SU-DHL-6 (cell line): ENCODE data around the gene ZNF830.

Experiments used
- H2AFZ ChIP-seq: fragments of 200-600 bp; sonication (generic); 2 replicates; pipeline ENCODE4 v1.6.1; 2014; ENCODE audit warnings: low read depth, mild to moderate bottlenecking, moderate library complexity, mixed read lengths, antibody characterized with exemption, low read length; ENCODE audit not compliant: severe bottlenecking
- H3F3A ChIP-seq: fragments of 200-600 bp; shearing (Covaris generic); 2 replicates; pipeline ENCODE4 v1.6.0; 2016; ENCODE audit warnings: antibody characterized with exemption, mild to moderate bottlenecking; ENCODE audit not compliant: insufficient read depth
- H3K27ac ChIP-seq: fragments of 200-600 bp; sonication (generic); 2 replicates; pipeline ENCODE4 v1.5.1; 2016; ENCODE audit warnings: low read depth, mild to moderate bottlenecking, low read length, moderate library complexity, mixed read lengths
- H3K27me3 ChIP-seq: fragments of 200-600 bp; sonication (generic), shearing (Covaris generic); 2 replicates; pipeline ENCODE4 v1.6.0; 2014; ENCODE audit warnings: mild to moderate bottlenecking, low read length
- H3K36me3 ChIP-seq: fragments of 200-600 bp; sonication (generic); 2 replicates; pipeline ENCODE4 v1.6.1; 2014; ENCODE audit warnings: mild to moderate bottlenecking, low read length, mixed read lengths
- H3K4me2 ChIP-seq: fragments of 300-600, 200-600 bp; shearing (Covaris generic), sonication (generic); 2 replicates; pipeline ENCODE4 v1.6.0; 2014; ENCODE audit warnings: low read length, low read depth, mild to moderate bottlenecking; ENCODE audit not compliant: poor library complexity, severe bottlenecking
- H3K4me3 ChIP-seq: fragments of 200-600 bp; sonication (generic); 2 replicates; pipeline ENCODE4 v1.5.1; 2014; ENCODE audit warnings: antibody characterized with exemption, low read length, mild to moderate bottlenecking, mixed read lengths; ENCODE audit not compliant: insufficient read depth, poor library complexity, severe bottlenecking
- H3K79me2 ChIP-seq: fragments of 200-600 bp; sonication (generic); 2 replicates; pipeline ENCODE4 v1.6.1; 2014; ENCODE audit warnings: mild to moderate bottlenecking, low read length, moderate library complexity; ENCODE audit not compliant: insufficient read depth
- H3K9ac ChIP-seq: fragments of 200-600 bp; sonication (generic); 2 replicates; pipeline ENCODE4 v1.7.0; 2014; ENCODE audit warnings: mild to moderate bottlenecking, low read length
- H3K9me2 ChIP-seq: fragments of 200-600 bp; sonication (generic); replicated peaks from 2 replicates; pipeline ENCODE4 v1.6.1; 2014; ENCODE audit warnings: low read length; ENCODE audit not compliant: insufficient read depth
- H3K9me3 ChIP-seq: fragments of 200-600 bp; sonication (generic); 2 replicates; pipeline ENCODE4 v1.6.1; 2014; ENCODE audit warnings: low read length, mixed read lengths; ENCODE audit not compliant: insufficient read depth
- H4K20me1 ChIP-seq: fragments of 200-600 bp; sonication (generic); 2 replicates; pipeline ENCODE4 v1.6.1; 2014; ENCODE audit warnings: low read depth, mild to moderate bottlenecking, antibody characterized with exemption, low read length, moderate library complexity, mixed read lengths
- CTCF ChIP-seq: fragments of 200-600 bp; sonication (generic); IDR thresholded peaks from one replicate; pipeline ENCODE4 v1.5.1; 2017; ENCODE audit warnings: antibody characterized with exemption, mild to moderate bottlenecking, low read length, moderate library complexity; ENCODE audit not compliant: insufficient read depth, poor library complexity, severe bottlenecking
- EZH2phosphoT487 ChIP-seq: fragments of 200-600 bp; sonication (generic), shearing (Covaris generic); conservative IDR thresholded peaks from 2 replicates; pipeline ENCODE4 v1.6.1; 2018; ENCODE audit warnings: mild to moderate bottlenecking, antibody characterized with exemption, low read length, moderate library complexity, mixed read lengths

ZNF830 gene

DNA sequence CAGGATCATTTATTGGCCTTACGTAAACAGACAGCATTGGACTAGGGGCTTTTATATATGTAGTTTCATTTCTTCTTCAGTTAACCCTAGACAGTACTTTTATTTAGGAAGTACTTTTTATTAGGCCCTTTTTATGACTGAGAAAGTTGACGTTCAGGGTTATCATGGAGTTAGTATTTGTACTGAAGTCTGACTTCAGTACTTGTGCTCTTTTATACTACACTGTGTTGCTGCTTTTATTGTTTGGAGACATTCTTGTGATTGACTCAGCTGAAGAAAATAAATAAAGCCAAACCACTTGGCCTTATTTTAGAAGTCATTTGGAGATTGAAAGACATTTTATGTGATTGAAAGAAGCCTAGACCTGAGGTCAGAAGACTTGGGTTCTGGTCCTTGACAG lies 25.9 kb downstream of the ZNF830 start:
- TF ChIP-seq CTCF (no peak), EZH2phosphoT487 (no peak)
- H3K4me2 ChIP-seq = no peak overlapping the region
- H3K79me2 ChIP-seq = no peaks in the 10 kb centered on the region; the same call in 1 of the 2 replicates
- H3K27me3 ChIP-seq = no peaks in the 10 kb centered on the region
- H2AFZ ChIP-seq = no peak overlapping the region
- H3K9me3 ChIP-seq = no peaks in the 10 kb centered on the region
- H3F3A ChIP-seq = no peaks in the 10 kb centered on the region
- H4K20me1 ChIP-seq = no peaks in the 10 kb centered on the region
- no peak overlapping the region for H3K27ac ChIP-seq
- H3K9me2 ChIP-seq = no peaks in the 10 kb centered on the region
- no peak overlapping the region for H3K4me3 ChIP-seq
- no peak overlapping the region for H3K9ac ChIP-seq
- H3K36me3 ChIP-seq = no peaks in the 10 kb centered on the region; the same call in 1 of the 2 replicates

DNA sequence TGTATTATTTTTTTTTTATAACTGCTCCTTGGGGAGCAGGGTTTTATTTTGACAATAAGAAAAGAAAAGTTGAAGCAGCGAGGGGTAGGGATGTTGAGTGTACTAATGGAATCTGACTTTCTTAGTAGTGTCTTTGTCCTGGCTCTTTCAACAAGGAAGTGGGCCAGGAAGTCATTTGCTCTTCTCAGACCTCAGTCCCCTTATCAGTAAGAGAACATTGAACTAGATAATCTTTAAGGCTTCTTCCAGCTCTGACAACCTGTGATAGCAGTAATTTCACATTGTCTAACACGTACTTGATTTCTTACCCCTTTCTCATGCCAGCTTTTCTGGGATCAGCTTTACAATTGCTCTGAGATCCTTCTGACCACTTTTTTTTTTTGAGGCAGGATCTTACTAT lies 27.3 kb downstream of the ZNF830 start:
- Histone ChIP-seq H3F3A (no peaks in the 10 kb centered on the region), H3K4me3 (no peak overlapping the region), H3K4me2 (no peak overlapping the region), H3K27me3 (no peaks in the 10 kb centered on the region), H3K9me2 (no peaks in the 10 kb centered on the region), H3K9ac (no peak overlapping the region), H3K9me3 (no peaks in the 10 kb centered on the region), H4K20me1 (no peaks in the 10 kb centered on the region), H3K27ac (no peak overlapping the region), H3K79me2 (no peaks in the 10 kb centered on the region; the same call in 1 of the 2 replicates), H3K36me3 (no peaks in the 10 kb centered on the region; the same call in 1 of the 2 replicates), H2AFZ (no peak overlapping the region)
- no peak for TF ChIP-seq CTCF
- no peak for TF ChIP-seq EZH2phosphoT487

- Histone ChIP-seq H3K79me2 (no peaks in the 10 kb centered on the region; the same call in 1 of the 2 replicates), H3K27ac (no peak overlapping the region), H4K20me1 (no peaks in the 10 kb centered on the region), H3K9ac (no peak overlapping the region), H3K9me2 (no peaks in the 10 kb centered on the region), H3K4me3 (no peak overlapping the region), H2AFZ (no peak overlapping the region), H3K4me2 (no peak overlapping the region), H3F3A (no peaks in the 10 kb centered on the region), H3K27me3 (no peaks in the 10 kb centered on the region), H3K9me3 (no peaks in the 10 kb centered on the region), H3K36me3 (no peaks in the 10 kb centered on the region; the same call in 1 of the 2 replicates)
- TF ChIP-seq CTCF (no peak), EZH2phosphoT487 (no peak)
Observed at GRCh38 chr17:34989473-34989872, 28.1 kb downstream of the ZNF830 start.

- Histone ChIP-seq H3K79me2 (no peaks in the 10 kb centered on the region), H3K27me3 (no peaks in the 10 kb centered on the region), H3K27ac (no peak overlapping the region), H3F3A (no peaks in the 10 kb centered on the region), H4K20me1 (no peaks in the 10 kb centered on the region), H3K9me3 (no peaks in the 10 kb centered on the region), H3K9ac (no peak overlapping the region), H3K4me3 (no peak overlapping the region), H3K4me2 (no peak overlapping the region), H3K36me3 (no peaks in the 10 kb centered on the region; the same call in 1 of the 2 replicates), H2AFZ (no peak overlapping the region), H3K9me2 (no peaks in the 10 kb centered on the region)
- TF ChIP-seq CTCF (no peak), EZH2phosphoT487 (no peak)
Observed at GRCh38 chr17:34990921-34991365, 29.6 kb downstream of the ZNF830 start.
